HG03520 (cell line): Measurements from ENCODE around the gene DHRS4L2.

ENCODE experiments used
- ATAC-seq: cut with Tn5 transposase; IDR thresholded peaks from one replicate; pipeline ENCODE4 v1.9.1; 2021; ENCODE audit warnings: mild to moderate bottlenecking, moderate library complexity; ENCODE audit not compliant: unreplicated experiment

The DHRS4L2 gene

DNA sequence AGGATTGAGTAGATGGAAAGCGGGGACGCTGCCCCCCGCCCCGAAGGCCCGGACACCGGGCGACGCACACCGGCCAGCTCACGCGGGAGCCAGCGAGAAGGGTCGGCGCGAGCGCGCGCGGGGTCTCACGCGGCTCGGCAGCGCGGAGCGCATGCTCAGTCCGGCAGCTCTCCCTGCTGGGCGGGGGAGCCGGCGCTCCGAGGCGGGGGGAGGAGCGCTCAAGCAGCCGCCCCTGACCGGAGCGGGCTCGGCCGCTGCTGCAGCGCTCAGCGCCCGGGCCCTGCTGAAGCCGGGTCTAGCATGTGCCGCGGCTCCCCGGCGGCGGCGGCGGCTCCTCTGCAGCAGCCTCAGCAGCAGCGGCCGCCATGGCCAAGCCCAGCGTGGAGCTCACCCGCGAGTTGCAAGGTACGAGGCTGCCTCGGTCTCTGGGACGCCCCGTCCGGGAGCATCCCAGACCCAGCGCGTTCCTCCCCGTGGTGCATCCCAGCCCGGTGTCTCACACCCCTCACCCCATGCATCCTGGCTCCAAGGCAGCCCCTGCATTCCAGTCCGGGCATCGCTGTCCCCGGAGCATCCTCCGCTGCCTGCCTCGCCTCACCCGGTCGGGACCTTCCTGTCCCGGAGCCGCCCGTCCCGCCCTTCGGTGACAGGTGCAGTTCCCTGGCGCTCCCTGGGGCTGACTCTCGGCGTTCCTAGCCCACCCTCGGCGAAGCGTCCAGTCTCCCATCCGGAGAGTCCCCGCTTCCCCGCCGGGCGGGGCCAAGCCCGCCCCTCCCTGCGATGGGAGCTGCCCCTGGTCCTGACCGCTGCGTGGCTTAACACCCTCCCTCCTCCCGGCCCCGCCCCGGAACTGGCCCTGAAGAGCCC lies 63.3 kb downstream of the DHRS4L2 start, which contains the start of gene CARMIL3:
Gene CARMIL3 (plus strand): TSS at position 221 of the 867 bp plus-strand sequence. CDS start 145 bp downstream, at position 366.
- ATAC-seq = peak; percentile 59

DNA sequence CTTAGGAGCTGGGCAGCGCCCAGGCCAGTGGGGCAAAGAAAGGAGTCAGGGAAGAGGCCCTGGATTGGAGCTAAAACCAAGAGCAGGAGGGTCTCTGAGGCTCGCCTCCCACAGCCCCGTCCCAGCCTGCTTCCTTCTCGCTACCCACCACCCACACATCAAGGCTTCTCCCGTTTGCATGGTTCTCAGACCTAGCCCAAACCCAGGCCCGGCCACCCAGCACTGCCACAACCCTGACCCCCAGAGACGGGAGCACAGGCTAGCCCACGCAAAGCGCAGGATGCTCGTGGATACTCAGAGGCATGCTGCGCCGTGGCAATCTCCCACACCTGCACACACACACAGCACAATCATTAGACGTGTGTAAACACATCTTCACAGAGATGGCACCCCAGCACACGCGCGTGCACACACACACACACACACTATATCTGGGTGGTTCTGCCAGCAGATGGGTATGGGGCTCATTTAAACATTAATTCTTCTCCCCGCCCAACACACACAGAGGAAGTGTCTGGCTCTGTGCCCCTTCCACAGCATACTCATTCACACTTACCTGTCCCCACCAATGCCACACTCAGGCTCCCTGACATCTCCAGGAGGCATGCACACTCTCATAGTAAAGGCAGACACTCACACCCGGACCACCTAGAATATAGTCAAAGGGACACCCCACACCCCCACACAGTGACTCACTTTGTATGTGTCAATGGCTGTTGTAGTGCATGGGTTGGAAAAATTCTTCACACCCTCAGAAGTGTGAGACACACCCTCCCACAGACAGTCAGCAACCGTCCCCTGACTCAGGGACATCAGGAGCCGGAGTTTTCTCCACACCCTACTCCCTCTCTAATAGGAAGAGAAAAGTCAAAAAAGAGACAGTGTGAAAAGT lies 64.2 kb downstream of the DHRS4L2 start:
- ATAC-seq = no peak

DNA sequence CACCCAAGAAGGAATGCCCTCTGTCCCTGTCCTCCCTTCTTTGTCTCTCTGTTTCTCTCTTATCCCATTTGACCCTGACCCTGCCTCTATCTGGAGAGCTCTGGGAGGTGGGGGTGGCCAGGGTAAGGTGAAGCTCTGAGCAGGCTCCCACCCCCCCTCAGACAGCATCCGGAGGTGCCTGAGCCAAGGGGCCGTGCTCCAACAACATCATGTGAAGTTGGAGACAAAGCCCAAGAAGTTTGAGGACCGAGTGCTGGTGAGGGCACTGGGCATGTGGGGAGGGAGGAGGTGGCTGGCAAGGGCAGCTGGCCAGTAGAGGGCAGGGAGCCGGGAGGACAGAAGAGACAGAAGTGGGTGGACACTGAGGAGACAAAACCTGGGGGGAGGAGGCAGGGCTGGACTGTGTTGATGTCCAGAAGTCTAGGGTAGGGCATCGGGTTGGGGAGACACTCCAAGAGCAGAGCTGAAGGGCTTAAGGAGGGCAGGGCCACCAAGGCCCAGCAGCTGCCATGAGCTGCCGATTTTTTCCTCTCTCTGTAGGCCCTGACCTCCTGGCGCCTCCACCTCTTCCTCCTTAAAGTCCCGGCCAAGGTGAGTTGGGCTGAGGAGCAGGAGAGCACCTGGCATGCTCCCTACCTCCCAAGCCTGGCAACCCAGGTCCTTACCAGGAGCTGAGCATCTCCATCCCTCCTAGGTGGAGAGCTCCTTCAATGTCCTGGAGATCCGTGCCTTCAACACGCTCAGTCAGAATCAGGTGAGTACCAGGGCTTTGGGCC lies 65.0 kb downstream of the DHRS4L2 start:
- no peak for ATAC-seq

DNA sequence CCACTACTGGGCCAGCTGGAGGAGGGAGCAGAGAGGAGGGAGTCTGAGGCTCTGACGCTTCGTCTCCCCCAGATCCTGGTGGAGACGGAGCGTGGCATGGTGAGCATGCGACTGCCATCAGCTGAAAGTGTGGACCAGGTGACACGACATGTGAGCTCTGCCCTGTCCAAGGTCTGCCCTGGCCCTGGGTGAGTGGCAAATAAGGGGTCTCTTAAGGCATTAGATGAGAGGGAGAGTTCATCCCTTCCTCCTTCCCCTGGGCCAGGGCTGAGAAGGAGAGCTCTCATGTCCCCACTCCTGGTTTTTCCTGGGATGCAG lies 65.6 kb downstream of the DHRS4L2 start:
- ATAC-seq = no peak

DNA sequence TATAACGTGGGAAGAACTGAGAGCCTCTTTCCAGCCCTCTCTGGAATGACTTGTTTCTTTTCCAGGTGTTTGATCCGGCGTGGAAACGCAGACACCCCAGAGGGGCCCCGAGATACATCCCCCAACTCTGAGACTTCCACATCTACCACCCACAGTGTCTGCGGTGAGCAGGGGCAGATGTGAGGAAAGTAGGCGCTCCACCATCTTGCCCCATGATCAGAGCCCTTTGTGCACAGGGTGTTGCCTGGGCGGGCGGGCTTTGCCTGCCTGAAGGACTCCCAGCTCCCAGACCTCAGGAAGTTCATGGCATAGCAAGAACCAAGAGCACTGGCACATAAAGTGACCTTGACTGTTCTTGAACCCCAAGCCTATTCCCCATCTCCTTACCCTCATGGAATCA lies 65.9 kb downstream of the DHRS4L2 start:
- no peak for ATAC-seq
